SK-N-SH treated with all-trans-retinoic acid at 6 μM for 48 hours (cell line): Measurements from ENCODE around the gene SLC35A2.

Source experiments
- ARNTL ChIP-seq: fragments of 450-650 bp; formaldehyde crosslinking; IDR thresholded peaks from 2 replicates; pipeline ENCODE4 v1.5.0; 2020; ENCODE audit warnings: low read depth, mild to moderate bottlenecking, moderate library complexity, borderline replicate concordance
- ESRRG ChIP-seq: fragments of 250-450 bp; sonication (Bioruptor Pico); IDR thresholded peaks from 2 replicates; pipeline ENCODE4 v1.6.1; 2021; ENCODE audit warnings: mild to moderate bottlenecking
- RARB ChIP-seq: fragments of 250-450 bp; sonication (Bioruptor Pico); IDR thresholded peaks from 2 replicates; pipeline ENCODE4 v1.8.0; 2021; ENCODE audit warnings: mild to moderate bottlenecking, moderate library complexity
- ZFP3 ChIP-seq: fragments of 250-450 bp; sonication (Bioruptor Pico); IDR thresholded peaks from 2 replicates; pipeline ENCODE4 v1.5.0; 2020; ENCODE audit warnings: mild to moderate bottlenecking, moderate library complexity
- ZFP30 ChIP-seq: fragments of 450-650 bp; formaldehyde crosslinking; IDR thresholded peaks from 2 replicates; pipeline ENCODE4 v1.5.0; 2022; ENCODE audit warnings: mild to moderate bottlenecking, moderate library complexity

GRCh38 chrX:48910926-48911411, 477 bp downstream of the SLC35A2 start:
- TF ChIP-seq RARB, result no peak
- TF ChIP-seq ESRRG, result no peak
- TF ChIP-seq ARNTL (CRISPR knock-in tag), result no peak
- no peak for TF ChIP-seq ZFP3
- TF ChIP-seq ZFP30 (CRISPR knock-in tag), result no peak
